HG03442 (cell line): ENCODE results near the gene ST14.
"Not testable (repeated sequence)": the region's sequence is repeated elsewhere in the genome, so short reads cannot be mapped to it uniquely, and the experiment has no call there.

Experiments used
- ATAC-seq: cut with Tn5 transposase; IDR thresholded peaks from one replicate; pipeline ENCODE4 v1.9.1; 2021; ENCODE audit warnings: mild to moderate bottlenecking, moderate library complexity; ENCODE audit not compliant: unreplicated experiment

Gene ST14

GRCh38 chr11:130183878-130184610 is 24.5 kb downstream of the ST14 start:
- no peak for ATAC-seq

DNA sequence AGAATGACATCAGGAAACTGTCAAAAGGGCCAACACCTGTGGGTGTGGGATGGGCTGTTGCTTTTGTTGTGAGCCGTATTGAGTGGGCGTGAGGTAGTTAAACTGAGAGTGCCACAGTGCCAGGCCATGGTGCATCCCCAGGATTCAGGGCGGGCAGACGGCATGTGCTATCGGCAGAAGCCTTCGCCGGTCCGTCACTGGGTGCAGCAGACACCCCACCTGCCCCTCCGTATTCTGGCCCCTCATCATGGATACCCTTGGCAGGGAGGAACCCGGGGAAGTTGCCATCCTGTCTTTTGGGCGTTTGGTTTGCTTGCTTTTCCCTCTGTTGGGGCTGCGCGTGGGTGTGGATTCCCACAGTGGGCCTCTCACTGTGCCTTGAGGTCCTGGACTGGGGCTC is 27.5 kb downstream of the ST14 start:
- no peak for ATAC-seq

DNA sequence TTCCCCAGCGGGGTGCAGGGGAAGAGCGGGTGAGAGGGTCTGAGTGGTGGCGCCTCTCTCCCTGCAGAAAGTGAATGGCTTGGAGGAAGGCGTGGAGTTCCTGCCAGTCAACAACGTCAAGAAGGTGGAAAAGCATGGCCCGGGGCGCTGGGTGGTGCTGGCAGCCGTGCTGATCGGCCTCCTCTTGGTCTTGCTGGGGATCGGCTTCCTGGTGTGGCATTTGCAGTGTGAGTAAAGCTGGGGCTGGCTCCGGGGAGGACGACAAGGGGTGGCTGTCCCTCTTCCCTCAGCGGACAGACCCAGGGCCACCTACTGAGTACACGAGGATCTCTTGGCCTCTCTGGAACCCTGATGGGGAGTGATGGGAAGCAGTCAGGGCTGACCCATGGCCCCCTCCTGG is 28.5 kb downstream of the ST14 start:
- ATAC-seq, result no peak

DNA sequence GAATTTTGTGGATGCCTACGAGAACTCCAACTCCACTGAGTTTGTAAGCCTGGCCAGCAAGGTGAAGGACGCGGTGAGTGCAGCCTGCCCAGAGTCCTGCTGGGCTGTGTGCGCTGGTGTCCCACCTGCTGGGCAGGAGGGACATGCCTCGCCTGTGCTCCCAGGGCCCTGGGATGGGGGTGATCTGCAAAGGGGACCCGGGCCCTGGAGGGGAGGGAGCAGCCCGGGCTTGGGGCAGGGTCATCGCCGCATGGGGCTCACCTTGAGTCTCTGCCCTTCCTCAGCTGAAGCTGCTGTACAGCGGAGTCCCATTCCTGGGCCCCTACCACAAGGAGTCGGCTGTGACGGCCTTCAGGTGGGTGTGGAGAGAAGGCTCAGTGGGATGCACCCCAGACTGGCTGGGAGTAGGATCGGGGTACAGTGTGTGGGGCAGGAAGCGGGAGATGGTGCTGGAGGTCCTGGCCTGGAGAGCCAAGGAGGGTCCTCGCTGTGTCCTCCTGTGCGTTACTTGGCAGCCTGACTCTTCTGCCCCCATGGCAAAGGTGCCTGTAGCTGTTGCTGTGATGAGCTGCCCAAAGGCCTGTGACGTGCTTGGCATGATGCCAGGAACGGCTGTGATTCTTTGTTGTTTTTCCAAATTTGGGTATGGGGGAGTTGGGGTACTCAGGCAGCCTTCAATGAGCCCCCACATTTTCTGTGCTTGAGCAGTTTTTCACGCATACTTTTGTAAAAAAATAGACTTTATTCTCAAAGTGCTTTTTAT is 29.2 kb downstream of the ST14 start:
- ATAC-seq, result no peak

- ATAC-seq, result no peak
Measured at GRCh38 chr11:130189492-130190210, 30.1 kb downstream of the ST14 start.

DNA sequence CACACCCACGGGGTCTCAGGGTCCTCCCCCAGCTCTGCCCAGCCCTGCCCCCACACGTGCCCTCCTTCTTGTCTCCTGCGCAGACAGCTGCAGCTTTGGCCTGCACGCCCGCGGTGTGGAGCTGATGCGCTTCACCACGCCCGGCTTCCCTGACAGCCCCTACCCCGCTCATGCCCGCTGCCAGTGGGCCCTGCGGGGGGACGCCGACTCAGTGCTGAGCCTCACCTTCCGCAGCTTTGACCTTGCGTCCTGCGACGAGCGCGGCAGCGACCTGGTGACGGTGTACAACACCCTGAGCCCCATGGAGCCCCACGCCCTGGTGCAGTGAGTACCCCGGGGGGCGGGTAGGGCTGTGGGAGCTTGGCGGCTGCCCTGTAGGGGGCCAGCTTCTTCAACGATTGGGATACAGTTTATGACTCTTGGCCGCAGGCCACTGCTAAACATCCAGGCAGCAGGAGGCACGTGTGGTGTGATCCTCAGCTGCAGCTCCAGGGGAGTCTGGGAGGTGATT is 30.8 kb downstream of the ST14 start:
- ATAC-seq, result no peak

DNA sequence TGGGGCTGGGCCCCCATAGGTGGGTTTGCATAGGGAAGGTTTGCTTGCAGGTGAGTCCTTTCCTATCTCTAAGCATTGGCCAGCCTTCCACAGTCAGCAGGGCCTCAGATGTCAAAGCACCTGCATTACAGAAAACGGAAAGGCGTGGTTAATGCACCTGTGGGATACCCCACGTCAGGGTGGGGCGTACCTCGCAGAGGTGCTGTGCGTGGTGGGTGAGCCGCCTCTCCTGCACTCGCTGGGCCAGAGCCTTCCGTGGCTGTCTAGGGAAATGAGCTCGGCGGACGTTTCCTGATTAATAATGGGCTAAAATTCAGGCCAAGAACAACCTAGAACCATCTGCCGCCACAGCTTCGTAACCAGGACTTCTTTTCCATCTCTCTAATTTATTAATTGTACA is 32.3 kb downstream of the ST14 start:
- ATAC-seq, result no peak

DNA sequence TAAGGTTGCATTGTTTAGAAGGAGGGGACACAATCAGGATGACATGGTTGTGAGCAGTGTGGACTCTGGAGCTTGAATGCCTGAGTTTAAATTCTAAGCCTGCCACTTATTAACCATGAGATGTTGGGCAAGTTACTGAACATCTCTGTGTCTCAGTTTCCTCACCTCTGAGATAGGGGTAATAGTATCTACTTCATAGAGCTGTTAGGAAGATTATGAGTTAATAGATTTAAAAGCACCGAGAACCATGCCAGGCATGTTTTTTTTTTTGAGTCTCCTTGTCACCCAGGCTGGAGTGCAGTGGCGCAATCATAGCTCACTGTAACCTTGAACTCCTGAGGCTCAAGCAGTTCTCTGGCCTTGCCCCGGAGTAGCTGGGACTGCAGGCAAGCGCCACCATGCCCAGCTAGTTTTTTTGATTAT is 33.3 kb downstream of the ST14 start:
- ATAC-seq, result no peak

DNA sequence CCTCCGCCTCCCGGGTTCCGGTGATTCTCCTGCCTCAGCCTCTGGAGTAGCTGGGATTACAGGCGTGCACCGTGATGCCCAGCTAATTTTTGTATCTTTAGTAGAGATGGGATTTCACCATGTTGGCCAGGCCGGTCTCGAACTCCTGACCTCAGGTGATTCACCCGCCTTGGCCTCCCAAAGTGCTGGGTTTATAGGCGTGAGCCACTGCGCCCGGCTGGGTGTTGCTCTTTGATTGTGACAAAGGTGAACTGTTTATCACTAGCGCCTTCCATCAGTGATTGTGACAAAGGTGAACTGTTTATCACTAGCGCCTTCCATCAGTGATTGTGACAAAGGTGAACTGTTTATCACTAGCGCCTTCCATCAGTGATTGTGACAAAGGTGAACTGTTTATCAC is 34.0 kb downstream of the ST14 start:
- not testable (repeated sequence) for ATAC-seq

- ATAC-seq, result no peak
Measured at GRCh38 chr11:130194241-130195023, 34.9 kb downstream of the ST14 start.

DNA sequence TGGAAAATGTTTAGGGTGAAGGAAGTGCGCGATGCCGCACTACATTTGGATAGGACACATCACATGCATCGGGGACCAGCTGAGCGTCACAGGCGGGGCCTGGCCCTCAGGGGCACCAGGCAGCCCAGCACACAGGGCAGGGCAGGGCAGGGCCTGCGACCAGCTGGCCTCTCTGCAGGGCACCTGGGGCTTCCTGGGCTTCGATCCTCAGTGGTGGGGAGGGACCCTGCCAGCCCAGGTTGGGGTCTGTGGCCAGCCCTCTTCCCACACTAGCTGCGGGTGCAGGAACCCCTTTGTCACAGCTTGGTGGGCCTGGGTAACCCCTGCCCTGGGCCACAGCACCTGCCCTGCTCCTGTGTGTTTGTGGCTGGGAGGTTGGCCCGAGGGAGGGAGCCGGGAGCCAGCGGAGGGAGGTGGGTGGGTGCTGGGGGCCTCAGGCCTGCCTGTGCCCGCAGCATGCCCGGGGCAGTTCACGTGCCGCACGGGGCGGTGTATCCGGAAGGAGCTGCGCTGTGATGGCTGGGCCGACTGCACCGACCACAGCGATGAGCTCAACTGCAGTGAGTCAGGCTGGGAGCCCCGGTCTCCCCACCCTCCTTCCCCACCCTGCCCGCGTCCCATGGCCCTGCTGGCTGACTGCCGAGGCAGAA is 37.9 kb downstream of the ST14 start:
- no peak for ATAC-seq

DNA sequence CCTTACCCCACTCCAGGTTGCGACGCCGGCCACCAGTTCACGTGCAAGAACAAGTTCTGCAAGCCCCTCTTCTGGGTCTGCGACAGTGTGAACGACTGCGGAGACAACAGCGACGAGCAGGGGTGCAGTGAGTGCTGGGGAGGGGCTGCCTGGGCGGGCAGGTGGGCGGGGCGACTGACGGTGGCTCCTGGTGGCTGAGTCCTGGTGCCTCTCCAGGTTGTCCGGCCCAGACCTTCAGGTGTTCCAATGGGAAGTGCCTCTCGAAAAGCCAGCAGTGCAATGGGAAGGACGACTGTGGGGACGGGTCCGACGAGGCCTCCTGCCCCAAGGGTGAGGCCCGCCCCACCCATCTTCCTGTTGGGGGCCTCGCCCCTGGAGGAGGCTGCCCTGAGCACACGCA is 38.7 kb downstream of the ST14 start:
- no peak for ATAC-seq

GRCh38 chr11:130198964-130199363 is 39.4 kb downstream of the ST14 start:
- ATAC-seq, result no peak

- no peak for ATAC-seq
Measured at GRCh38 chr11:130199792-130200191, 40.2 kb downstream of the ST14 start.

DNA sequence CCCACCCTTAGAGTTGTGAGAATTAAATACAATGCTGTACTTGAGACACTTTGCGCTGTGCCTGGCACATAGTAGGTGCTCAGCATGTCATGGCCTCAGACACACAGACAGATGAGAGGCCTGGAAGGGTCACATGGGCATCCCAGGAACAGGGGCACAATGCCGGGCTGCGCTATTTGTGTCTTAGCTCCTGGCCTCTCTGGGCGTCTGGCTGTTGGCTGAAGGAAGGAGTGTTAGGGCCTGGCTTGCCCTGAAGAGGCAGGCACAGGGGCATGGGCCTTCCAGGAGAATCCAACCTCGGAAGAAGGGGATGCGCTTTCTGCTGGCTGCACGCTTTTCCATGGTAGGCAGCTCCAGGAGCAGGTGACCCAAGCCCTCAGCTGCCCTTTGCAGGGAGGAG is 41.4 kb downstream of the ST14 start:
- ATAC-seq, result no peak

DNA sequence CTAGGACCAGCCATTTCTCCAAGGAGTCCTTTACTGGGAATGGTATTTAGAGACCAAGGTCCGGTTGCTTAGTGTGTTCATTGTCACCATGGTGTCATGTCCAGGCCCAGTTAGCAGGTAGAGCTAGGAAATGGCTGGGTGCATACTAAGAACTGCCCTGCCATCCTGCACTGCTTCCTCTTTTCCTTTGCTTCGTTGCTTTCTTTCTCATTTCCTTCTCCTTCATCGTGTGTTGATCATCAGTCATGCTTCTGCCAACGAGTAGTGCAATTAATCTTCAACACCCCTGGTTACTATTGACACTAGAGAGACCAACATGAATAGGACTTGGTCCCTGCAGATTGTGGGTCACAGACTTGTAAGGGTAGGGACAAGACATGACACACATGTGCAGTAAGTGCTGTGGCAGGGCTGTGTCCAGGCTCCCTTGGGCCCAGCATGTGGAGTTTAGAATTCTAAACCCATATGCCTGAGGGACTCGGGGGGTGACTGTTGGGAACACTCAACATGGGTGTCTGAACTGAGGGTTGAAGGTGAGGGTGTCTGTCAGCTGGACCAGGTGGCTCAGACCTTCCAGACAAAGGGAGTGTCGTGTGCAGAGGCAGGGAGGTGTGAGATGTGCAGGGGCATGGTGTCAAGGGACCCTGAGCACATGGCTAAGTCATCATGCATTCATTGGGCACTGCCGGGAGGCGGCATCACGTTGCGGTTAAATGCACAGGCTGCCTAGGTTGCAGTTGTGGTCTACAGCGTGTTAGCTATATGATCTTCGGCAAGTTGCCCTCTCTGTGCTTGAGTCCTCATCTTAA is 42.6 kb downstream of the ST14 start:
- ATAC-seq, result no peak

DNA sequence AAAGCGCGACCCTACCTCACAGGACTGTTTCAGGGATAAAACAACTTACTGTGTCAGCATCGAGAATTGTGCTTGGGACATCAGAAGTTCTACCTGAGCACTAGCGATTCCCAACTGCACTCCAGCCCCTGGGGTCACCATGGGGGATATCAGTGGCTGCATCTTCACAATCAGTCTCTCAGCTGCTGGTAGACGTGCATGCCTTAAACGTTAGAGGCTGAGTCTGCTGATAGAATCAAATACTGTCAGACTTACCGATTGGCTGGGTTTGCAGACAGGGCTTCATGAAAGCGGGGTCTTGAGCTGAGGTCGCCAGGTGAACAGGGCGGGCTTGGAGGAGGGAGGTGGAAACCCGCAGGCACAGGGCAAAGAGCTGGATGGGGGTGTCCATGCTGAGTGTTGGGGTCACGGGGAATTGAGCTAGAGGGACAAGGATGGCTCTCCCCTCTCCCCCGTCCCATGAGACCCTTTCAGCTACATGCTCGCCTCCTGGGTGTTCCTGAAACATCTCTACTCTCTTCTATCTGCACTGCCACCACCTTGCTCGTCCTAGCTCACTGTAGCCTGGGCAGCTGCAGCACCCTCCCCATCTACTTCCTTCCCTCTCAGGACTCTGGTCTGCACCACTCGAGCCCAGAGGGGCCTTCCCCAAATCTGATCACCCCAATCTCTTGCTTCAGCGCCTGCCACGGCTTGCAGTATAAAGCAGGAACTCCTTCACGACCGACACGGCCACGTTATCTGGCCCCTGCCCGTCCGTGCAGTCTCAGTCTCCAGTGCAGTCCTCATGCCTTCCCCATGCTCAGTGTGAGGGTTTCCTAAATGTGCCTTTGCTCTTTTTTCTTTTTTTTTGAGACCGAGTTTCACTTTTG is 43.5 kb downstream of the ST14 start:
- ATAC-seq, result no peak
